GM23338 (cell line): Measurements from ENCODE around the gene OR9A2. TPM values are rescaled to one million over a fixed set of nuclear protein-coding genes. Genes with fewer than 3 reads are reported as not detected.

ENCODE experiments used
- ATAC-seq: fragments of 200-7000 bp; cut with Tn5 transposase; 3 replicates; pipeline ENCODE4 v1.9.1; 2020
- DNase-seq: peaks from one replicate; pipeline ENCODE4 v3.0.0-alpha.2; 2015; ENCODE audit warnings: low spot score
- H2AFZ ChIP-seq: fragments of 200-600 bp; sonication (generic); 2 replicates; pipeline ENCODE4 v1.8.0; 2016; ENCODE audit warnings: antibody characterized with exemption, mild to moderate bottlenecking, moderate library complexity
- H3F3A ChIP-seq: fragments of 200-600 bp; sonication (generic); replicated peaks from 2 replicates; pipeline ENCODE4 v1.8.0; 2017; ENCODE audit warnings: antibody characterized with exemption, mixed run types, low read depth
- H3K27ac ChIP-seq: fragments of 200-600 bp; sonication (generic); 2 replicates; pipeline ENCODE4 v1.6.1; 2016; ENCODE audit warnings: low read depth
- H3K27me3 ChIP-seq: fragments of 200-600 bp; sonication (generic); 2 replicates; pipeline ENCODE4 v1.8.0; 2016; ENCODE audit warnings: mild to moderate bottlenecking, mixed run types, moderate library complexity; ENCODE audit not compliant: insufficient read depth
- H3K36me3 ChIP-seq: fragments of 200-600 bp; sonication (generic); 2 replicates; pipeline ENCODE4 v1.8.0; 2016; ENCODE audit warnings: mild to moderate bottlenecking; ENCODE audit not compliant: insufficient read depth
- H3K4me1 ChIP-seq: fragments of 200-600 bp; sonication (generic); 2 replicates; pipeline ENCODE4 v1.8.0; 2016; ENCODE audit warnings: mild to moderate bottlenecking, moderate library complexity; ENCODE audit not compliant: insufficient read depth
- H3K4me2 ChIP-seq: fragments of 200-600 bp; sonication (generic); 2 replicates; pipeline ENCODE4 v1.7.1; 2017; ENCODE audit warnings: mixed run types
- H3K4me3 ChIP-seq: fragments of 200-600 bp; sonication (generic); 2 replicates; pipeline ENCODE4 v1.6.1; 2016; ENCODE audit warnings: mixed run types
- H3K79me2 ChIP-seq: fragments of 200-600 bp; sonication (generic); replicated peaks from 2 replicates; pipeline ENCODE4 v1.8.0; 2017; ENCODE audit warnings: mild to moderate bottlenecking; ENCODE audit not compliant: insufficient read depth
- H3K9me2 ChIP-seq: fragments of 200-600 bp; sonication (generic); 2 replicates; pipeline ENCODE4 v1.8.0; 2017; ENCODE audit not compliant: insufficient read depth
- H4K20me1 ChIP-seq: fragments of 200-600 bp; sonication (generic); replicated peaks from 2 replicates; pipeline ENCODE4 v1.8.0; 2017; ENCODE audit warnings: mild to moderate bottlenecking; ENCODE audit not compliant: insufficient read depth
- H3K27ac Mint-ChIP-seq: 2 replicates; pipeline ENCODE4 v1.8.0; 2020; ENCODE audit warnings: inconsistent platforms, mild to moderate bottlenecking, moderate library complexity, mixed read lengths
- H3K27me3 Mint-ChIP-seq: 3 replicates; pipeline ENCODE4 v1.8.0; 2022; ENCODE audit warnings: low read depth, mild to moderate bottlenecking, moderate library complexity, mixed read lengths, inconsistent platforms; ENCODE audit not compliant: insufficient read depth, poor library complexity
- H3K36me3 Mint-ChIP-seq: 3 replicates; pipeline ENCODE4 v1.8.0; 2021; ENCODE audit warnings: low read depth, mild to moderate bottlenecking, inconsistent platforms, moderate library complexity, mixed read lengths
- H3K4me1 Mint-ChIP-seq: 3 replicates; pipeline ENCODE4 v1.8.0; 2020; ENCODE audit warnings: mild to moderate bottlenecking, inconsistent platforms, mixed read lengths
- H3K4me3 Mint-ChIP-seq: 3 replicates; pipeline ENCODE4 v1.8.0; 2021; ENCODE audit warnings: moderate library complexity, mild to moderate bottlenecking, inconsistent platforms, mixed read lengths
- H3K9me3 Mint-ChIP-seq: 3 replicates; pipeline ENCODE4 v1.8.0; 2020; ENCODE audit warnings: moderate library complexity, mild to moderate bottlenecking, inconsistent platforms, mixed read lengths
- EZH2 ChIP-seq: fragments of 200-600 bp; sonication (generic); IDR thresholded peaks from one replicate; pipeline ENCODE4 v1.8.0; 2017; ENCODE audit warnings: antibody characterized with exemption, mild to moderate bottlenecking, low read depth; ENCODE audit not compliant: unreplicated experiment
- EZH2phosphoT487 ChIP-seq: fragments of 200-600 bp; sonication (generic); IDR thresholded peaks from one replicate; pipeline ENCODE4 v1.8.1; 2018; ENCODE audit warnings: antibody characterized with exemption; ENCODE audit not compliant: unreplicated experiment
- JUNB ChIP-seq: IDR thresholded peaks from one replicate; pipeline ENCODE4 v1.6.1; 2016; ENCODE audit warnings: antibody characterized with exemption; ENCODE audit not compliant: unreplicated experiment
- NANOG ChIP-seq: IDR thresholded peaks from 2 replicates; pipeline ENCODE4 v1.6.1; 2016; ENCODE audit warnings: antibody characterized with exemption, borderline replicate concordance
- POLR2AphosphoS5 ChIP-seq: IDR thresholded peaks from 2 replicates; pipeline ENCODE4 v1.6.1; 2016; ENCODE audit warnings: antibody characterized with exemption, low read depth
- ZNF114 ChIP-seq: fragments of 250-450 bp; sonication (Bioruptor Pico); IDR thresholded peaks from 2 replicates; pipeline ENCODE4 v1.5.0; 2020; ENCODE audit warnings: mild to moderate bottlenecking, moderate library complexity
- ZNF331 ChIP-seq: fragments of 250-450 bp; sonication (Bioruptor Pico); IDR thresholded peaks from 2 replicates; pipeline ENCODE4 v1.5.0; 2020; ENCODE audit warnings: low read depth, mild to moderate bottlenecking, moderate library complexity
- polyA plus RNA-seq: library from polyadenylated mRNA; unstranded; fragments of >200 nt; fragmentation: Nextera tagmentation; extraction: Ambion mirVana; gene quantifications from 2 replicates; pipeline ENCODE4 v1.2.1, GENCODE V29; 2016
- total RNA-seq: library from RNA; depleted of rRNA; stranded (reverse); fragments of >200 nt; shearing (Covaris generic); gene quantifications from 2 replicates; pipeline ENCODE4 v1.2.3, GENCODE V29; 2014
- TF ChIP-seq, protein P1 (sequence below): IDR thresholded peaks from one replicate; pipeline ENCODE4 v1.6.1; 2018; ENCODE audit warnings: antibody characterized with exemption; ENCODE audit not compliant: unreplicated experiment
- TF ChIP-seq, protein P2 (sequence below), 2 experiments: fragments of 200-600 bp in 1 of 2; sonication (generic) in 1 of 2; conservative IDR thresholded peaks; 2 replicates each; pipeline versions ENCODE4 v1.5.1 to v1.6.1; 2016 to 2017; ENCODE audit warnings: antibody characterized with exemption in 2 of 2, low read depth in 2 of 2, mild to moderate bottlenecking in 2 of 2, moderate library complexity in 1 of 2
- TF ChIP-seq, protein P3 (sequence below): fragments of 250-450 bp; sonication (Bioruptor Pico); IDR thresholded peaks from 2 replicates; pipeline ENCODE4 v1.5.0; 2020; ENCODE audit warnings: mild to moderate bottlenecking, moderate library complexity

OR9A2 gene
- total and polyA plus RNA-seq, 2 experiments from 2014 or later = not detected

DNA sequence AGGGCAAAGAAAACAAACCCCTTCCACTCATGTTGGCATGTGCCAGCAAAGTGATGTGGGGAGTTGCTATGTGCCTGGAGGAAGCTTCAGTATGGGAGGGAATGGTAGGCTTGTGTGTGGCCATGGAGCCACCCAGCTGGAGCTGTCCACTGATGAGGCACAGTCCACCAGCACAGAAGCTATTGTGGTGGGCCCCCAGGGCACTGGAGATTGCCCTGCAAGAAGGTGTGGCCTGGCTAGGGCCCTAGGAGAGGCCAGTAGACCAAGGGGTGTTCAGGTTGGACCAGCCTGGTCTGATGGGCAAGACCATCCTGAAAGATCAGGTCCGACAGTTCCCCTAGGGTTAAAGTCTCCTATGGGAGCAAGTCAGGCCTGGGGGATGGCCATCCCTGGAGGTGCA lies 42.6 kb downstream of the OR9A2 start (continued):
- TF ChIP-seq, protein P1, sequence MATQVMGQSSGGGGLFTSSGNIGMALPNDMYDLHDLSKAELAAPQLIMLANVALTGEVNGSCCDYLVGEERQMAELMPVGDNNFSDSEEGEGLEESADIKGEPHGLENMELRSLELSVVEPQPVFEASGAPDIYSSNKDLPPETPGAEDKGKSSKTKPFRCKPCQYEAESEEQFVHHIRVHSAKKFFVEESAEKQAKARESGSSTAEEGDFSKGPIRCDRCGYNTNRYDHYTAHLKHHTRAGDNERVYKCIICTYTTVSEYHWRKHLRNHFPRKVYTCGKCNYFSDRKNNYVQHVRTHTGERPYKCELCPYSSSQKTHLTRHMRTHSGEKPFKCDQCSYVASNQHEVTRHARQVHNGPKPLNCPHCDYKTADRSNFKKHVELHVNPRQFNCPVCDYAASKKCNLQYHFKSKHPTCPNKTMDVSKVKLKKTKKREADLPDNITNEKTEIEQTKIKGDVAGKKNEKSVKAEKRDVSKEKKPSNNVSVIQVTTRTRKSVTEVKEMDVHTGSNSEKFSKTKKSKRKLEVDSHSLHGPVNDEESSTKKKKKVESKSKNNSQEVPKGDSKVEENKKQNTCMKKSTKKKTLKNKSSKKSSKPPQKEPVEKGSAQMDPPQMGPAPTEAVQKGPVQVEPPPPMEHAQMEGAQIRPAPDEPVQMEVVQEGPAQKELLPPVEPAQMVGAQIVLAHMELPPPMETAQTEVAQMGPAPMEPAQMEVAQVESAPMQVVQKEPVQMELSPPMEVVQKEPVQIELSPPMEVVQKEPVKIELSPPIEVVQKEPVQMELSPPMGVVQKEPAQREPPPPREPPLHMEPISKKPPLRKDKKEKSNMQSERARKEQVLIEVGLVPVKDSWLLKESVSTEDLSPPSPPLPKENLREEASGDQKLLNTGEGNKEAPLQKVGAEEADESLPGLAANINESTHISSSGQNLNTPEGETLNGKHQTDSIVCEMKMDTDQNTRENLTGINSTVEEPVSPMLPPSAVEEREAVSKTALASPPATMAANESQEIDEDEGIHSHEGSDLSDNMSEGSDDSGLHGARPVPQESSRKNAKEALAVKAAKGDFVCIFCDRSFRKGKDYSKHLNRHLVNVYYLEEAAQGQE = no peak
- TF ChIP-seq EZH2phosphoT487 = no peak
- no peak for TF ChIP-seq POLR2AphosphoS5
- no peak for TF ChIP-seq ZNF331 (CRISPR knock-in tag)
- no peak for TF ChIP-seq JUNB
- no peak for TF ChIP-seq EZH2
- TF ChIP-seq, protein P2, sequence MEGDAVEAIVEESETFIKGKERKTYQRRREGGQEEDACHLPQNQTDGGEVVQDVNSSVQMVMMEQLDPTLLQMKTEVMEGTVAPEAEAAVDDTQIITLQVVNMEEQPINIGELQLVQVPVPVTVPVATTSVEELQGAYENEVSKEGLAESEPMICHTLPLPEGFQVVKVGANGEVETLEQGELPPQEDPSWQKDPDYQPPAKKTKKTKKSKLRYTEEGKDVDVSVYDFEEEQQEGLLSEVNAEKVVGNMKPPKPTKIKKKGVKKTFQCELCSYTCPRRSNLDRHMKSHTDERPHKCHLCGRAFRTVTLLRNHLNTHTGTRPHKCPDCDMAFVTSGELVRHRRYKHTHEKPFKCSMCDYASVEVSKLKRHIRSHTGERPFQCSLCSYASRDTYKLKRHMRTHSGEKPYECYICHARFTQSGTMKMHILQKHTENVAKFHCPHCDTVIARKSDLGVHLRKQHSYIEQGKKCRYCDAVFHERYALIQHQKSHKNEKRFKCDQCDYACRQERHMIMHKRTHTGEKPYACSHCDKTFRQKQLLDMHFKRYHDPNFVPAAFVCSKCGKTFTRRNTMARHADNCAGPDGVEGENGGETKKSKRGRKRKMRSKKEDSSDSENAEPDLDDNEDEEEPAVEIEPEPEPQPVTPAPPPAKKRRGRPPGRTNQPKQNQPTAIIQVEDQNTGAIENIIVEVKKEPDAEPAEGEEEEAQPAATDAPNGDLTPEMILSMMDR (conservative IDR thresholded peaks at IDR 0.05; ENCODE audit: low read depth in 2 of 2) = no peak

DNA sequence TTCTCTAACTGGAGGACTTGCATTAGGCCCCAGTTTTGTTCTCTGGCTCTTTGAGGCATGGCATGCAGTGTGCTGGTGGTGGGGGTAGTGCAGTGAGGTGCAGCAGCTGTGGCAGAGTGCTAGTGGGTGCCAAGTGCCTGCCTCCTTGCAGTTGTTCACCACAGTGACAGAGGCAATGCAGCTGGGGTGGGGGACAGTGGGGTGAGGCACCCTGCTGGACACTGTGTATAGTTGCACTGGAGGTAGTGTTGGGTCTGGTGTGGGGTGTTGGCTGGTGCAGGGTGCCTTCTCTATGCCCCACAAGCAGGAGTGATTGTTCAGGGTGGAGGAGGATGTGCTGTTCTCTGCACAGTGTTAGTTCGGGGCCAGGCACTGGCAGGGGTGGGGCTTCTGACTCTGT lies 43.1 kb downstream of the OR9A2 start:
- H3K27me3 ChIP-seq = no peaks in the 10 kb centered on the region
- Mint-ChIP-seq H3K27me3 (peaks cover 5% of the 10 kb centered on the region), H3K27ac (no peak overlapping the region), H3K36me3 (no peaks in the 10 kb centered on the region), H3K9me3 (peaks cover 2% of the 10 kb centered on the region; the same call in 1 of the 3 replicates), H3K4me1 (no peaks in the 10 kb centered on the region), H3K4me3 (no peak overlapping the region)
- DNase-seq (no peak), ATAC-seq (no peak)
- H3K9me2 ChIP-seq = peaks cover 8% of the 10 kb centered on the region; the same call in 1 of the 2 replicates
- H3K4me3 ChIP-seq = no peak overlapping the region
- no peaks in the 10 kb centered on the region for H3K79me2 ChIP-seq
- H3K27ac ChIP-seq = no peak overlapping the region
- H3F3A ChIP-seq = no peaks in the 10 kb centered on the region
- no peaks in the 10 kb centered on the region for H4K20me1 ChIP-seq
- H2AFZ ChIP-seq = no peak overlapping the region
- no peaks in the 10 kb centered on the region for H3K36me3 ChIP-seq
- no peak overlapping the region for H3K4me2 ChIP-seq
- no peaks in the 10 kb centered on the region for H3K4me1 ChIP-seq
- TF ChIP-seq, protein P3, sequence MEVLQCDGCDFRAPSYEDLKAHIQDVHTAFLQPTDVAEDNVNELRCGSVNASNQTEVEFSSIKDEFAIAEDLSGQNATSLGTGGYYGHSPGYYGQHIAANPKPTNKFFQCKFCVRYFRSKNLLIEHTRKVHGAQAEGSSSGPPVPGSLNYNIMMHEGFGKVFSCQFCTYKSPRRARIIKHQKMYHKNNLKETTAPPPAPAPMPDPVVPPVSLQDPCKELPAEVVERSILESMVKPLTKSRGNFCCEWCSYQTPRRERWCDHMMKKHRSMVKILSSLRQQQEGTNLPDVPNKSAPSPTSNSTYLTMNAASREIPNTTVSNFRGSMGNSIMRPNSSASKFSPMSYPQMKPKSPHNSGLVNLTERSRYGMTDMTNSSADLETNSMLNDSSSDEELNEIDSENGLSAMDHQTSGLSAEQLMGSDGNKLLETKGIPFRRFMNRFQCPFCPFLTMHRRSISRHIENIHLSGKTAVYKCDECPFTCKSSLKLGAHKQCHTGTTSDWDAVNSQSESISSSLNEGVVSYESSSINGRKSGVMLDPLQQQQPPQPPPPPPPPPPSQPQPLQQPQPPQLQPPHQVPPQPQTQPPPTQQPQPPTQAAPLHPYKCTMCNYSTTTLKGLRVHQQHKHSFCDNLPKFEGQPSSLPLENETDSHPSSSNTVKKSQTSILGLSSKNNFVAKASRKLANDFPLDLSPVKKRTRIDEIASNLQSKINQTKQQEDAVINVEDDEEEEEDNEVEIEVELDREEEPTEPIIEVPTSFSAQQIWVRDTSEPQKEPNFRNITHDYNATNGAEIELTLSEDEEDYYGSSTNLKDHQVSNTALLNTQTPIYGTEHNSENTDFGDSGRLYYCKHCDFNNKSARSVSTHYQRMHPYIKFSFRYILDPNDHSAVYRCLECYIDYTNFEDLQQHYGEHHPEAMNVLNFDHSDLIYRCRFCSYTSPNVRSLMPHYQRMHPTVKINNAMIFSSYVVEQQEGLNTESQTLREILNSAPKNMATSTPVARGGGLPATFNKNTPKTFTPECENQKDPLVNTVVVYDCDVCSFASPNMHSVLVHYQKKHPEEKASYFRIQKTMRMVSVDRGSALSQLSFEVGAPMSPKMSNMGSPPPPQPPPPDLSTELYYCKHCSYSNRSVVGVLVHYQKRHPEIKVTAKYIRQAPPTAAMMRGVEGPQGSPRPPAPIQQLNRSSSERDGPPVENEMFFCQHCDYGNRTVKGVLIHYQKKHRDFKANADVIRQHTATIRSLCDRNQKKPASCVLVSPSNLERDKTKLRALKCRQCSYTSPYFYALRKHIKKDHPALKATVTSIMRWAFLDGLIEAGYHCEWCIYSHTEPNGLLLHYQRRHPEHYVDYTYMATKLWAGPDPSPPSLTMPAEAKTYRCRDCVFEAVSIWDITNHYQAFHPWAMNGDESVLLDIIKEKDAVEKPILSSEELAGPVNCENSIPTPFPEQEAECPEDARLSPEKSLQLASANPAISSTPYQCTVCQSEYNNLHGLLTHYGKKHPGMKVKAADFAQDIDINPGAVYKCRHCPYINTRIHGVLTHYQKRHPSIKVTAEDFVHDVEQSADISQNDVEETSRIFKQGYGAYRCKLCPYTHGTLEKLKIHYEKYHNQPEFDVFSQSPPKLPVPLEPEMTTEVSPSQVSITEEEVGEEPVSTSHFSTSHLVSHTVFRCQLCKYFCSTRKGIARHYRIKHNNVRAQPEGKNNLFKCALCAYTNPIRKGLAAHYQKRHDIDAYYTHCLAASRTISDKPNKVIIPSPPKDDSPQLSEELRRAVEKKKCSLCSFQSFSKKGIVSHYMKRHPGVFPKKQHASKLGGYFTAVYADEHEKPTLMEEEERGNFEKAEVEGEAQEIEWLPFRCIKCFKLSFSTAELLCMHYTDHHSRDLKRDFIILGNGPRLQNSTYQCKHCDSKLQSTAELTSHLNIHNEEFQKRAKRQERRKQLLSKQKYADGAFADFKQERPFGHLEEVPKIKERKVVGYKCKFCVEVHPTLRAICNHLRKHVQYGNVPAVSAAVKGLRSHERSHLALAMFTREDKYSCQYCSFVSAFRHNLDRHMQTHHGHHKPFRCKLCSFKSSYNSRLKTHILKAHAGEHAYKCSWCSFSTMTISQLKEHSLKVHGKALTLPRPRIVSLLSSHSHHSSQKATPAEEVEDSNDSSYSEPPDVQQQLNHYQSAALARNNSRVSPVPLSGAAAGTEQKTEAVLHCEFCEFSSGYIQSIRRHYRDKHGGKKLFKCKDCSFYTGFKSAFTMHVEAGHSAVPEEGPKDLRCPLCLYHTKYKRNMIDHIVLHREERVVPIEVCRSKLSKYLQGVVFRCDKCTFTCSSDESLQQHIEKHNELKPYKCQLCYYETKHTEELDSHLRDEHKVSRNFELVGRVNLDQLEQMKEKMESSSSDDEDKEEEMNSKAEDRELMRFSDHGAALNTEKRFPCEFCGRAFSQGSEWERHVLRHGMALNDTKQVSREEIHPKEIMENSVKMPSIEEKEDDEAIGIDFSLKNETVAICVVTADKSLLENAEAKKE (CRISPR knock-in tag) = no peak
- no peak for TF ChIP-seq NANOG
- no peak for TF ChIP-seq EZH2phosphoT487
- TF ChIP-seq ZNF114 = no peak
- no peak for TF ChIP-seq ZNF331 (CRISPR knock-in tag)
- no peak for TF ChIP-seq EZH2
- TF ChIP-seq, protein P1 = no peak
